Stimulated activated CD4-positive, alpha-beta T cell treated with anti-CD3 and anti-CD28 coated beads, TNF-alpha, amount 100 ng/mL, for 1 hour (primary cell): ENCODE results near the gene B3GNT9.

Experiments
- DNase-seq, 3 donors: peaks; one replicate each; pipeline ENCODE4 v3.0.0-alpha.2; 2020; ENCODE audit warnings: low read depth in 3 of 3, low spot score in 1 of 3

The B3GNT9 gene

DNA sequence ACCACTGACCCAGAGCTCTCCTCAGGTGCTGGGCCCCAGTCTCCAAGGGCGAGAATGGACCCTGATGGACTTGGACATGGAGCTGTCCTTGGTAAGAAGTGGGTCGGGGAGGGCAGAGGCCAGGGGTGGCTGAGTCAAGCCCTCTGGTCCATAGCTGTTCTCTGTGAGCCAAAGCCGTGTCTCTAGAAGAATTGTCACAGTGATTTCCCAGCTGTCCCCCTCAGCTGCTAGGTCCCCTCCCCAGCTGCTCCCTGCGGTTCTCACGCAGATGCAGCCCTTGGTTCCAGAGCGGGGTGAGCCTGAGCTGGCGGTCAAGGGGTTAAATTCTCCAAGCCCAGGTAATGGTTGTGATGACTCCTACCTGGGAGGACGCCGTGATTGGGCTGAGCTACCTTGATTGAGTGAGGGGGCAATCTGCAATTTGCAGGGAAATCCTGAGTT lies 18.2 kb upstream of the B3GNT9 start:
- DNase-seq: no peak

DNA sequence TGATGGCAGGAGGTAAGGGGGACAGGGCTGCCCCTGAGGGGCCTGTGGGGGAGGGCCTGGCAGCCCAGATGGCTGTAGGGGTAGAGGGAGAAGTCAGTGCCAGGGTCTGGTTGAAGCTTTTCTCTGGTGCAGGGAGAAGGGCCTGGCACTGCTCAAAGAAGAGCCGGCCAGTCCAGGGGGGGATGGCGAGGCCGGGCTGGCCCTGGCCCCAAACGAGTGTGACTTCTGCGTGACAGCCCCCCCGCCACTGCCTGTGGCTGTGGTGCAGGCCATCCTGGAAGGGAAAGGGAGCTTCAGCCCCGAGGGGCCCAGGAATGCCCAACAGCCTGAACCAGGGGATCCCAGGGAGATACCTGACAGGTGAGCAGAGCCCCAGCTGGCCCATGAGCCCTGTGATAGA lies 16.8 kb upstream of the B3GNT9 start:
- no peak for DNase-seq

DNA sequence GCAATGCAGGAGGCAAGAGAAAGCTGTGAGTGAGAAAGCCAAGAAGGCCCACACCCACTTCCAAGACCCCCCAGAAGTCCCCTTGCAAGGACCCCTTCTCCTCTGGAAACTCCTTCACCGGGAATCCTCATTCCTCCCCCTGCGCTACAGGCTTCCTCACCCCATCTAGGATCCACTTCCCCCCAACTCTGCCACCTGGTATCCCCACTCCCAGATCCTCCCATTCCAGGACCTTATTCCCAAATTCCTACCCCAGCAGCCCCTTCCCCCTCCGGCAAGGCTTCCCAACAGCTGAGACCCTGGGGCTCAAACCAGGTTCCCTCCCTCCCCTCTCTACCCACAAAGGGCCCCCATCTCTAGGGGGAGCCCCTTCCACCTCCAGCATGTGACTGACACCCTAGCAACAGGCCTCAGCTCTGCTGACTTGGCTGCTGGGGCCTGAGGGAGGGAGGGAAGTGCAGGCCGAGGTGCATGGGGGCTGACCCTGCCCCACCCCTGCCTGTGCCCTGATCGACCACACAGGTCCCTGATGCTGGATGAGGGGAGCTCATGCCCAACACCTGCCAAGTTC lies 15.9 kb upstream of the B3GNT9 start:
- DNase-seq: no peak

DNA sequence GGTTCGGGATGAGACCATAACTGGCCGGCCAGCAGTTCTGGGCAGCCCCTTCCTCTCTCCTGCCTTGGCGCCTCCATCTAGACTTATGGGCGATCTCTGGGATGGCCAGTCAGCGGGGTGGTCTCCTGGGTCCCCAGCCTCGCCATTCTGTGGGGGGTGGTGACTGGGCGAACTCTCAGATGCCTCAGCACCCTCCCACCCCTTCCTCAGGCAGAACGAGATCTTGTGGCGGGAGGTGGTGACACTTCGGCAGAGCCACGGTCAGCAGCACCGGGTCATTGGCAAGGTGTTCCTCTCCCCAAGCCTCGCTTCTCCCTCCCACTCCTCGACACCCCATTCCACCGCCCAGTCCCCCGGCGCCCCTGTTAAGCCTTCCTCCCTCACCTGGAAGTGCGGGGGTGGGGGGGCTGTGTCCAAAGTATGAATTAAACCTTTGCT lies 15.3 kb upstream of the B3GNT9 start:
- no peak for DNase-seq

DNA sequence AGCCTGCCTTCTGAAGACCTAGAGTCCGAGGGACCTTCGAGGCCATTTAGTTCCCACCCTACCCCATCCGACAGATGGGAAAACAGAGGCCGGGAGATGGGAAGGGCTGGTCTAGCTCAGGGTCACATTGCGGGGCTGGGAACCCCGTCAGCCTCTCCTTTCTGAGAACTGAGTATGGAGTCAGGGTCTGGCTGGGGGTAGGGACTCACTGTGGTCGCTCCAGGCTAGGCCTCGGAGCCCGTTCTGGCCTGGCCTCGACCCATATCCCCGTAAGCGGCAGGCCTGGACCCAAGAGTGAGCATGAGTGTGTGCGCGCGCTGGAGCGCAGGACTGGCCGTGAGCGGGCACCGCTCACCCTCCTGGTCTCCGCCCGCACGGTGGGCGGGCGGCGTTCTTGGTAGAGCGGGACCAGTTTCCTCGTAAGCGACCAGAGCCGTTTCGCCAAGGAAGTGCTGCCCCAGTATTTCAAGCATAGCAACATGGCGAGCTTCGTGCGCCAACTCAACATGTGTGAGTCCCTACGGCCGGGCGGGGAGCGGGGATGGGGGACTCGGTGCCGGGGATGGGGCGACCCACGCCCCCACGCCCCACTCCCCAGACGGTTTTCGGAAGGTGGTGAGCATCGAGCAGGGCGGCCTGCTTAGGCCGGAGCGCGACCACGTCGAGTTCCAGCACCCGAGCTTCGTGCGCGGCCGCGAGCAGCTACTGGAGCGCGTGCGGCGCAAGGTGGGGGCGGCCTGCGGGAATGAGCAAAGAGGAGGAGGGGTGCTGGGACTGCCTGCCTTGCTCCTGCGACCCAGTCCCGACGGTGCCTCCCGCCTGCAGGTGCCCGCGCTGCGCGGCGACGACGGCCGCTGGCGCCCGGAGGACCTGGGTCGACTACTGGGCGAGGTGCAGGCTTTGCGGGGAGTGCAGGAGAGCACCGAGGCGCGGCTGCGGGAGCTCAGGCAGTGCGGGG lies 14.6 kb upstream of the B3GNT9 start:
- no peak for DNase-seq

DNA sequence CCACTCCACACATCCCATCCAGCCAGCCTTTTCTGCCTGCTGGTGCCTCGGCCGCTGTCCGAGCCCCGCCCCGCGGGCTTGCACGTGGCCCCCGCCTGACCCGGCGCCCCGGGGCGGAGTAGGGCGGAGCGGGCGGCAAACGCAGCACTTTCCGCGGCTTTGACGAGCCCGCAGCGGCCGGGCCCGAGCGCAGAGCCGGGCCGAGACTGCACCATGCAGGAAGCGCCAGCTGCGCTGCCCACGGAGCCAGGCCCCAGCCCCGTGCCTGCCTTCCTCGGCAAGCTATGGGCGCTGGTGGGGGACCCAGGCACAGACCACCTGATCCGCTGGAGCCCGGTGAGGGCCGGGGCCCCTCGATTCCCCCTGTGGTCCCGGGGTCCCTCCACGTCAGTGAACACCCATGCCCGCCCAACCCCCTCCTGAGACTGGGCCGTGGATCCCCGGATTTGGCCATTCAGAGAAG lies 13.8 kb upstream of the B3GNT9 start, which contains the start of gene HSF4:
TSS of gene HSF4 (plus strand) at position 147 of the 463 bp plus-strand sequence. CDS start at position 214, 67 bp downstream.
- DNase-seq: no peak

DNA sequence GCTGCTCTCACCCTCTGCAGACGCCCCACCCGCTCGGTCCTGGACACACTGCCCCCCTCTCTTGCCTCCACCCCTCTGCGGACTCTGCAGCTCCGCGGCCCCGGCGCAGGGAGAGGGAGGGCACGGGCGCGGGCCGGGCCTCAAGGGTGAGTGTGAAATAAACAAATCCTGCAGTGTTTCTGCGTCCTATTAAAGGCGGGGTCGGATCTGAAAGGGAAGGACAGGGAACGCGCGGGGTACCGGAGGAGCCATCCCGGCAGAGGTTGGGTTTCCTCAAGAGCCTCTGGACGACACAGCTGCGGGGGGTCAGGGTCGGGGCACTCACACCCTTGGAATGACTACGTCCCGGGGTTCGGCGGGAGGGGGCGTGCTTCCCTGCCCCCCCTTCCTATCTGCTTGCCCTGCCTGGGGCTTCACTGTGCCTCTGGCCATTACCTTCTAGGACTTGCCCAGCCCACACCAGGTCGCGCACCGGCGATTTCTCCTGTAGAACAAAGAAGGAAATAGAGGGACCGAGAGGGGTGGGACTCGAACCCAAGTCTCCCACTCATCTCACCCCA lies 13.3 kb upstream of the B3GNT9 start:
- no peak for DNase-seq

DNA sequence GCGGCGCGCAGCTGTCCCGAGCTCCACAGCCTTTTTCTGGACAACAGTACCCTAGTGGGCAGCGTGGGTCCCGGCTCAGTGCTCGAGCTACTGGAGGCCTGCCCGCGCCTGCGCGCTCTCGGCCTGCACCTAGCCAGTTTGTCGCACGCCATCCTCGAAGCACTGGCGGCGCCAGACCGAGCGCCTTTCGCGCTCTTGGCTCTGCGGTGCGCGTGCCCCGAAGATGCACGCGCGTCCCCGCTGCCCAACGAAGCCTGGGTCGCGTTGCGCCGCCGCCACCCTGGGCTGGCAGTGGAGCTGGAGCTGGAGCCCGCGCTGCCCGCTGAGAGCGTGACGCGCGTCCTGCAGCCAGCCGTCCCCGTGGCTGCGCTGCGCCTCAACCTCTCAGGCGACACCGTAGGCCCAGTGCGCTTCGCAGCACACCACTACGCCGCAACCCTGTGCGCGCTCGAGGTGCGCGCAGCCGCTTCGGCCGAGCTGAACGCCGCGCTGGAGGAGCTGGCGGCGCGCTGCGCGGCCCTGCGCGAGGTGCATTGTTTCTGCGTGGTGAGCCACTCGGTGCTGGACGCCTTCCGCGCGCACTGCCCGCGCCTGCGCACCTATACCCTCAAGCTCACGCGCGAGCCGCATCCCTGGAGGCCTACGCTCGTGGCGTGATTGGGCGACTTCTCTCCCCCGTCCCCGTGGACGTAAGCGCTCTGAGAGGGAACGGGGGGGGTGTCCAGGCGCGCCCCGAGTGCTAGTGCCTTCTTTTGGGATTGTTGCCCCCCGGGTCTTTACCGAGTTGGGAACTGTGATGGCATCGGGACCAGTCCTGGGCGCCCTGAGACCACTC lies 12.6 kb upstream of the B3GNT9 start:
- DNase-seq: no peak

DNA sequence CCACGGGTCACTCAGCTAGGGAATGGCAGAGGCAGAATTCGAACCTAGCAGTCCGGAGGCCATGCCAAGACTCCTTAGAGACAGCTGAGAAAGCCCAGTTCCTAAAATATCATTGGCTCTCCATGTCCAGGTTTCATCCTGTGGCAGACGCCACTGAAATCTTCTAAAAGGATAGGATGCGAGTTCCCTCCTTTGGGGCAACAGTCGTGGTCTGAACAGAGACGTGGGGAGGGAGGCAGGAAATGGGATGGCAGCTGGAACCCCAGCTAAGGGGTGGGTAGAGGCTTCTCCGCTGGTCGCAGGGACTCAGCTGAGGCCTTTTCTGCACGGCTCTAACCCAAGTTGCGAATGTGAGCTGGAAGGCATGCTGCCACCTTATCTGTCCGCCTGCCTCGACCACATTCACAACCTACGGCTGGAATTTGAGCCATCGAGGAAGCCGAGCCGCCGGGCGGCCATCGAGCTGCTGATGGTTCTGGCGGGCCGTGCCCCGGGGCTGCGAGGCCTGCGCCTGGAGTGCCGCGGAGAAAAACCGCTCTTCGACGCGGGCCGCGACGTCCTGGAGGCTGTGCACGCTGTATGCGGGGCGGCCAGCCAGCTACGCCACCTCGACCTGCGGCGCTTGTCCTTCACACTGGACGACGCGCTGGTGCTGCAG lies 11.8 kb upstream of the B3GNT9 start:
- no peak for DNase-seq

DNA sequence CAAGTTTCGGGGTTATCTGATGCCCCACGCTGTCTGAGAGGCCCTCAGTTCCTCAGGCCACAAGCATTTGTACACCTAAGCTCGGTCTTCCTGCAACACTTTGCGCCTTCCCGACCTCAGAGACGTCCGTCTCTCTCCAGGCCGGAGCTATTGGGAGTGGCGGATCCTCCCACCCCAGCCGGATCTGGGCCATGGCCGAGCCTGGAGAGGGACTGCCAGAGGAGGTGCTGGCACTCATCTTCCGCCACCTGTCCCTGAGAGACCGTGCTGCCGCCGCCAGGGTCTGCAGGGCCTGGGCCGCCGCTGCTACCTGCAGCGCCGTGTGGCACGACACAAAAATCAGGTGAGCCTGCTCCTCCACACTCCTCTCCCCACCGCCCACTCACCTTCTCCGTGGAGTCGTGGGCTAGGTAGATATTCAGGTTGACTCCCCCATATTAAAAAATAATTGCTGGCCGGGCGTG lies 10.8 kb upstream of the B3GNT9 start:
- no peak for DNase-seq

DNA sequence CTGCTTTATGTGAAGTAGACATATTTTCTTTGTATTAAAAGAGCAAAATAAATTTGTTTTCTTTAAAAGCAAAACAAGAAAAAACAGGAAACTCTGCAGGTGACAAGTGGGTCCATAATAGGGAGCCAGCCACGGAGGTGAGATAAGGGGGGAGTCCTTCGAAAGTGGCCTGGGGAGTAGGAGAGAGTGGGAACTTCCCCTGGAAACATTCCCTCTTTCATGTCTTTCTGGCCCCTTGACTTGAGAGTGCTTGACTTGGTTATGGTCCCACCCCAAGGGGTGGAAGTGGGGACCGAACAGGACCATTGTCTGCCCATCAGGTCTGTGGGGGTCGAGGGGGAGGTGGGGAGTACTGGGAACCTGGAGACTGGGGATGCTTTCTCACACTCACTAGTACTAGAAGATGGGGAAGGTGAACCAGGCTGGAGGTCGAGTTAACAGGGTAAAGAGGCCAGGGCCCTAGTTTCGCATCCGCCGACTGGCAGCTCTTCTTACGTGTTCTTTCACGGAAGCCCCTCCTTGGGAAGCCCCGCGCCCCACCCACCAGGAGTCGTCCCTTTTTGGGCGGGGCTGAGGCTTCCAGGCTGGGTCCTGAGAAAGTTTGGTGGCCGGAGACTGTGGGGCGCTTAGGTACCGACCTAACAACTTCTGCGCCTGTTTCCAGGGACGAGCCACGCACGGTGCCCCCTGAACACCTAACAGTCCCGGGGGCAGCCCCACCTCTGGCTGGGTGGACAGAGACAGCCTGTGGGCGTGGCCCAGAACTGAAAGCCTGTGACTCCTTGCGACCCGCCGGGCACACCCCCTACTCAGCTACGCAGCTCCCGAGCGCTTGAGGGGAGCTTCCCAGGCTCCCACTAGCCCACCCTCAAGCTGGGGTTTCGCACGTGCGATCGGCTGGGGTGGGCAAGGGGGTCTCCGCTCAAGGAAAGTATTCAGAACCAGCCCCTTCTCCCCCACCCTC lies 8.1 kb upstream of the B3GNT9 start:
- DNase-seq: peak; percentile 50 to 57 (median 54)

DNA sequence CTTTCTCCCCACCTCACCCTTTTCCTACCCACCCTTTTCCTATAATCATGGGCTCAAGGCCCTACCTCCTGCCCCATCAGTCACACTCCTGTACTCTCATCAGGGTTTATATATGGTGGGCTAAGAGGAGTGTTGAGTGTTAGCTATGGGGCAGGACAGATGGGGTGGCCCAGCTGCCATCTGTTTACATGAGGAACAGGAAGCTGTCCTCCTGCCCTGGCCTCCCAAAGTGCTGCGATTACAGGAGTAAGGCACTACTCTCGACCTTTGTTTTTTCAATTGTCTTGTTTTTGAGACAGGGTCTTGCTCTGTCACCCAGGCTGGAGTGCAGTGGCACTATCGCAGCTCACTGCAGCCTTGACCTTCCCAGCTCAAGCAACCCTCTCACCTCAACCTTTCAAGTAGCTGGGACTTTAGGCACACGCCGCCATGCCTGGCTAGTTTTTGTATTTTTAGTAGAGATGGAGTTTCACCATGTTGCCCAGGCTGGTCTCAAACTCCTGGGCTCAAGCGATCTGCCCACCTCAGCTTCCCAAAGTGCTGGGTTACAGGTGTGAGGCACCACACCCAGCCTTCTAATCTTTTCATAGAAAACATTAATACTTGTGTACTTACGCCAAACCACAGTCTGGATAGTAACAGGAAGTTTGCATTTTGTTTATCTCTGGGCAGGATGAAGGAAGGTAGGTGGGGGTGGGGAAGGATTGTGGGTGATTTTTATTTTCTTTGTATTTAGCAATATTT lies 7.3 kb upstream of the B3GNT9 start:
- DNase-seq: no peak

DNA sequence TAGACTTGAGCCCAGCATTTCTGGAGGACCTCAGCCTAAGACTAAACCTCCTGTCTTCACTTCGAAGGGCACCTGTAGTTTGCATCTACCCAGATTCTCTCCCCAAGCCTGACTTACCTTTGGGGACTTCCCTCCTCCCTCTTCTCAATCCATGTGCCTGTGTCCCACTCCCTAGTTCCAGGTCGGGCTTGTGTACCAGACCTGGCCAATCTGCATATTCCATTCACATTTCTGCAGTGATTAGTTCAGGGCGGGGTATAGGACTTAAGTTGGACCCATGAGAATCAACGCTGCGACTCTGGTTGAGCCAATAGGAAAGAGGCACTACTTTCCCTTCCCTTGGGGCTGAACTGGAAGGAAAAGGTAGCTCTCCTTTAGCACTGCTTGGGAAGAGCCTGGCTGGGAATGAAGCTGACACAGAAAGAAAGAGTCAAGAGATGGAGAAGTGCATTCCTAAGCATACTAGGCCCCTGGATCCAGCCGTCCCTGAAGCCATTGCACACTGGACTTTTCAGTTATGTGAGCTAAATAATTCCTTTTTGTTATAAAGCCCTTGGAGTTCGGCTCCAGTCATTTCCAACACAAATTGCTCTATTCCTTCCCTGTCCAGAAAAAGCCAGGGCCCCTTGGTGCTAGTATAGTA lies 6.4 kb upstream of the B3GNT9 start:
- no peak for DNase-seq

DNA sequence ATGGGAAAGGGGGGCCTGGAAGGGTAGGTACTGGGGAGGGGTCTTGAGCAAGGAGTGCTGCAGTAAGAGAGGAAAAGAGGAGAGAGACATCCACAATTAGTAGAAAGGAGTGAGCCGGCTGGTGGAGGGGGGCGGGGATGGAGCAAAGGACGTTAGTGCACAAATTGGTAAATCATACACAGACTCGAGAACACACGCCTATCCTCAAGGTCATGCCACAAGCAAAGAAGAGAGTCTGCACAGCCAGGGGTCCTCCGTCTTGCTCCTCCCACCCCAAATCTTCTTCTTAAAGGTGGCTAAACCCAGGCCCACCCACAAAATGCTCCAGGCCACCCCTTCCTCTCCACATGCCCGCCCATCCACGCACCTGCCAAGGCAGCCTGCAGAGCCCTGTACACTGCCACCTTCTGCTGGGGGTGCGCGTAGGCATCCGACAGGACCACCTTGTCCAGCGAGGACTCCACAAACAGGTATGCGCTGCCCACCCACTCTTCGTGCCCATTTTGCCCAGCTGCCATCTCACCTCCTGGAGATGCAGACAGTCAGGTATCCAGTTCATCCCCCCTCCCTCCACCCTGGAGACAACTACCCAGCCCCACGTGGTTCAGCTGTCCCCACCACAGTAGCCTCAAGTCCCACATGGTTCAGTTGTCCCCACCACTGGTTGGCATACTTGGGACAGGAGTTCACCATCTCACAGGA lies 5.5 kb upstream of the B3GNT9 start:
- no peak for DNase-seq

DNA sequence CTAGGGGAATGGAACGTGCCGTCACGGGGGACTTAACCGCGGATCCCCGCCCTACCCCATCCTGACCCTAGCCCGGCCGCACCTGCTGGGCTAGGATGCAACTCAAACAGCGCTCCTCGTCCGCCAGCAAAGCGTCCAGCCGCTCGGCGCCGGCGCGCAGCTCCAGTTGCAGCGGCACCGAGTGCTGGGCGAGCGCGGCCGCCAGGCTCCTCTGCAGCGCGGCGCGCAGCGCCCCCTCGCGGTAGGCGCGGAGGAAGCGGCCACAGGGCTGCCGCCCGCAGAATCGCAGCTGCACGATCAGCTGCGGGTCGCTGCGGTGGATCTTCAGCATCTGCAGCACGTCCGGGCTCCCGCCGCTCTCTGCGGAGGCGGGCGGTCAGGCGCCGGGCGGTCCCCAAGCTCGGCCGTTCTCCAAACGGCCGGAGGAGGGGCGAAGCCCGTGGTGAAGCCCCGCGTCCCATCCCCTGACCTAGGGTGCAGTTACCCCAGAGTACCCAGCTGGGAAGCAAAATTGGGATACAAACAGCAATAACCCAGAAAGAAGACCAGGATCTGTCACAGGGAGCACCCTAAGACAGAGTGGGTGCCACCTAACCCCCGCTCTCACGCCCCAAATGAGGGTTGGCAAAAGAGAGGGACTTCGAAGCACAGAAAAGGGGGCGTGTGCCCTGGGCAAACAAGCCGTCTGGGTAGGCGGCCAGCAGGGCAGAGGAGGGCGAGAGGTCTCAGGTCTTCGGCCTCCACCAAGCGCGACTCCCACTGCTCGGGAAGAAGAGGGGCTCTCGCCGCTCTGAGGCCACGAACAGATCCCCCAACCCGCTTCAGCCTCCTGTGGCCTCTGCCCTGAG lies 4.7 kb upstream of the B3GNT9 start:
- peak; percentile 39 to 79 (median 62) for DNase-seq

DNA sequence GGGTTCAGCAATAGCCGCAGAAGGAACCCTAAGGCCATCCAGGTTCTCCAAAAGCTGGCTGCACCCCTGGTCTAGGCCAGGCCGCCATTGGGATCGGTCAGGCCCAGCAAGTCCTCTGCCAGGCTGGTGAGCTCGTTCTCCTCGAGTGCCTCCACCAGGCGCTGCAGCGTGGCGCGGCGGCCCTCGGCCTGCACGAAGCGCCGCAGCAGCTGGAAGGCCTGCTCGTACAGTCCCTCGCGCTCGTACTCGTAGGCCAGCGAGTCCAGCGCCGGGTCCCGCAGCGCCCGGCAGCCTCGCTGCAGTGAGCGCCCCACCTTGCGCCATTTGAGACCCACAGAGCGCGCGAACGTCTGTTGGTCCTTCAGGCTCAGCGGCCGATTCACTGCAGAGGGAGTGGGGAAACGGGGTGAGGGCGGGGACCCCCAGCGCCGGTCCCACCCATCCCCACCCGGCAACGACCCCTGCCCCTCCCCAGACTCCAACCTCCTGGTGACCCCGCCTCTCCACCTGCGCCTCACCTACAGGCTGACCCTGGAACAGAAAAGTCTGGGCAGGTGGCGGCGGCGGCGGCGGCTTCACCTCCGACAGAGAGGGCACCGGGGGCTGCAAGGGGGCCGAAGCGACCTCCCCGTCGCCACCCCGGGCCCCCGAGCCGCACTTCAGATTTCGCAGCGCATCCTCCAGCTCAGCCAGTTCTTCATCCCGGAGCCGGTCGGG lies 3.9 kb upstream of the B3GNT9 start:
- DNase-seq: no peak
